Activated CD4-positive, alpha-beta T cell treated with anti-CD3 and anti-CD28 coated beads, Interleukin-2, amount 50 U/mL, for 16 hours (primary cell): ENCODE results near the gene DCAF5.

Experiments
- DNase-seq: peaks from one replicate; pipeline ENCODE4 v3.0.0-alpha.2; 2020

The DCAF5 gene

GRCh38 chr14:69038455-69039287, 114.2 kb downstream of the DCAF5 start:
- no peak for DNase-seq

GRCh38 chr14:69037790-69038454, 115.0 kb downstream of the DCAF5 start:
- no peak for DNase-seq

GRCh38 chr14:69036757-69037506, 116.0 kb downstream of the DCAF5 start:
- no peak for DNase-seq

- DNase-seq, result no peak
These were observed 118.2 kb downstream of the DCAF5 start for GRCh38 chr14:69034612-69035262.

GRCh38 chr14:69027242-69027913, 125.5 kb downstream of the DCAF5 start:
- DNase-seq, result no peak

GRCh38 chr14:69023035-69023434, 129.9 kb downstream of the DCAF5 start:
- DNase-seq, result no peak

GRCh38 chr14:69022093-69022492, 130.8 kb downstream of the DCAF5 start:
- DNase-seq, result peak; percentile 8

GRCh38 chr14:69017706-69018105, 135.2 kb downstream of the DCAF5 start:
- no peak for DNase-seq

GRCh38 chr14:69014829-69015259, 138.1 kb downstream of the DCAF5 start:
- no peak for DNase-seq

- DNase-seq, result no peak
These were observed 138.8 kb downstream of the DCAF5 start for GRCh38 chr14:69013943-69014782.

- no peak for DNase-seq
These were observed 140.5 kb downstream of the DCAF5 start for GRCh38 chr14:69012256-69012953.

- DNase-seq, result no peak
These were observed 142.3 kb downstream of the DCAF5 start for GRCh38 chr14:69010648-69011047.

- DNase-seq, result no peak
These were observed 144.5 kb downstream of the DCAF5 start for GRCh38 chr14:69008421-69008884.

- DNase-seq, result no peak
These were observed 146.6 kb downstream of the DCAF5 start for GRCh38 chr14:69006346-69006745.

GRCh38 chr14:69005432-69006148, 147.3 kb downstream of the DCAF5 start:
- no peak for DNase-seq

GRCh38 chr14:69004731-69005431, 148.0 kb downstream of the DCAF5 start:
- DNase-seq, result no peak

- no peak for DNase-seq
These were observed 149.3 kb downstream of the DCAF5 start for GRCh38 chr14:69003626-69004025.

- DNase-seq, result no peak
These were observed 150.8 kb downstream of the DCAF5 start for GRCh38 chr14:69002069-69002468.

- no peak for DNase-seq
These were observed 151.5 kb downstream of the DCAF5 start for GRCh38 chr14:69001375-69001774.
